Left renal pelvis (tissue), 4 donors: ENCODE measurements around the gene HOXB8. TPM values are rescaled to one million over a fixed set of nuclear protein-coding genes. Genes with fewer than 3 reads are reported as not detected.
A peak's percentile ranks its signal among the peaks of the same experiment; 100 is the strongest.

Source experiments
- DNase-seq, 4 donors: peaks; one replicate each; pipeline ENCODE4 v3.0.0-alpha.2; 2013; ENCODE audit warnings: low read depth in 4 of 4, low spot score in 3 of 4
- polyA plus RNA-seq, 4 donors: library from polyadenylated mRNA; unstranded; fragments of 120-200 nt; gene quantifications; one replicate each; pipeline ENCODE4 v1.2.1, GENCODE V29; 2013; ENCODE audit not compliant: insufficient read length in 4 of 4

The HOXB8 gene
- polyA plus RNA-seq, 4 donors, result 5.1 to 61.5 (median 46.5) TPM

- DNase-seq, result peak in 1 of 4 donors; percentile 23
These were observed 10.6 kb upstream of the HOXB8 start for GRCh38 chr17:48625495-48626244.

GRCh38 chr17:48624544-48625494, 9.7 kb upstream of the HOXB8 start:
- no peak for DNase-seq

GRCh38 chr17:48624118-48624517, 9.0 kb upstream of the HOXB8 start:
- DNase-seq, result no peak

- no peak for DNase-seq
These were observed 8.5 kb upstream of the HOXB8 start for GRCh38 chr17:48623583-48623982.

- no peak for DNase-seq
These were observed 7.8 kb upstream of the HOXB8 start for GRCh38 chr17:48622857-48623256.

- DNase-seq, result no peak
These were observed 6.6 kb upstream of the HOXB8 start for GRCh38 chr17:48621410-48622392.

- DNase-seq, result no peak
These were observed 5.5 kb upstream of the HOXB8 start for GRCh38 chr17:48620461-48621139.

GRCh38 chr17:48619826-48620449, 4.8 kb upstream of the HOXB8 start:
- no peak for DNase-seq

GRCh38 chr17:48618256-48618896, 3.3 kb upstream of the HOXB8 start:
- peak in 3 of 4 donors; percentile 78 to 88 (median 87) for DNase-seq

GRCh38 chr17:48617471-48618255, 2.6 kb upstream of the HOXB8 start:
- DNase-seq, result no peak

GRCh38 chr17:48616717-48617470, 1.8 kb upstream of the HOXB8 start:
- DNase-seq, result no peak

GRCh38 chr17:48615963-48616716, 1.0 kb upstream of the HOXB8 start:
- no peak for DNase-seq

- DNase-seq, result peak in 1 of 4 donors; percentile 25
These were observed 1.0 kb downstream of the HOXB8 start for GRCh38 chr17:48613862-48614694.

- no peak for DNase-seq
These were observed 2.0 kb downstream of the HOXB8 start for GRCh38 chr17:48612854-48613691.

- no peak for DNase-seq
These were observed 2.6 kb downstream of the HOXB8 start for GRCh38 chr17:48612456-48612853.
